OCI-LY7 (cell line): ENCODE measurements around the gene CPNE4. TPM values are rescaled to one million over a fixed set of nuclear protein-coding genes. Genes with fewer than 3 reads are reported as not detected.

Source experiments
- BruUV-seq: library from RNA; stranded (reverse); fragments of 400-500 nt; replicated peaks from 2 replicates; lab custom pipeline; 2021; lab: Mats Ljungman, UMichigan
- CTCF ChIA-PET: fragments of 300-600 bp; sonication (Branson Sonifier 250); formaldehyde crosslinking; loops from one replicate; lab custom pipeline; 2022; ENCODE audit warnings: antibody characterized with exemption; ENCODE audit not compliant: unreplicated experiment; lab: Charles Lee
- POLR2A ChIA-PET: fragments of 300-600 bp; sonication (Branson Sonifier 250); formaldehyde crosslinking; loops from one replicate; lab custom pipeline; 2022; ENCODE audit warnings: antibody characterized with exemption; lab: Charles Lee
- DNase-seq: peaks from one replicate; pipeline ENCODE4 v3.0.0-alpha.2; 2015; ENCODE audit warnings: low spot score
- H2AFZ ChIP-seq: fragments of 200-600 bp; sonication (generic), shearing (Covaris generic); 2 replicates; pipeline ENCODE4 v1.6.1; 2014; ENCODE audit warnings: mild to moderate bottlenecking, antibody characterized with exemption, low read length, moderate library complexity
- H3K27ac ChIP-seq: fragments of 200-600 bp; sonication (generic); 2 replicates; pipeline ENCODE4 v1.5.1; 2014; ENCODE audit warnings: mixed run types, low read depth, mild to moderate bottlenecking, moderate library complexity, low read length, inconsistent platforms; ENCODE audit not compliant: poor library complexity, severe bottlenecking
- H3K36me3 ChIP-seq: fragments of 200-600 bp; sonication (generic); 2 replicates; pipeline ENCODE4 v1.6.1; 2014; ENCODE audit warnings: mild to moderate bottlenecking, antibody characterized with exemption, low read length, moderate library complexity, mixed read lengths; ENCODE audit not compliant: insufficient read depth
- H3K4me1 ChIP-seq: fragments of 200-600 bp; sonication (generic); 2 replicates; pipeline ENCODE4 v1.5.1; 2014; ENCODE audit warnings: mild to moderate bottlenecking, low read length; ENCODE audit not compliant: insufficient read depth, poor library complexity, severe bottlenecking
- H3K4me2 ChIP-seq: fragments of 200-600 bp; sonication (generic); 2 replicates; pipeline ENCODE4 v1.6.1; 2014; ENCODE audit warnings: mild to moderate bottlenecking, low read length
- H3K4me3 ChIP-seq: fragments of 200-600 bp; sonication (generic); 2 replicates; pipeline ENCODE4 v1.5.1; 2014; ENCODE audit warnings: mild to moderate bottlenecking, low read depth, low read length; ENCODE audit not compliant: poor library complexity, severe bottlenecking
- H3K79me2 ChIP-seq: fragments of 200-600 bp; sonication (generic); 2 replicates; pipeline ENCODE4 v1.6.1; 2016; ENCODE audit warnings: low read depth, mild to moderate bottlenecking, low read length, moderate library complexity, mixed read lengths; ENCODE audit not compliant: insufficient read depth
- H3K9me2 ChIP-seq: fragments of 200-600 bp; sonication (generic); 2 replicates; pipeline ENCODE4 v1.6.1; 2016; ENCODE audit warnings: mild to moderate bottlenecking, low read length, mixed read lengths; ENCODE audit not compliant: insufficient read depth
- H3K9me3 ChIP-seq: fragments of 200-600 bp; sonication (generic); 2 replicates; pipeline ENCODE4 v1.6.1; 2014; ENCODE audit warnings: mild to moderate bottlenecking, mixed run types, low read length, mixed read lengths
- H4K20me1 ChIP-seq: fragments of 200-600 bp; sonication (generic); 2 replicates; pipeline ENCODE4 v1.6.1; 2014; ENCODE audit warnings: mild to moderate bottlenecking, antibody characterized with exemption, low read length, moderate library complexity, mixed read lengths; ENCODE audit not compliant: insufficient read depth
- CTCF ChIP-seq: fragments of 200-600 bp; sonication (generic); conservative IDR thresholded peaks from 2 replicates; pipeline ENCODE4 v1.5.1; 2014; ENCODE audit warnings: mild to moderate bottlenecking, antibody characterized with exemption, low read length, moderate library complexity, mixed read lengths
- EZH2phosphoT487 ChIP-seq: fragments of 200-600 bp; sonication (generic); IDR thresholded peaks from 2 replicates; pipeline ENCODE4 v1.6.1; 2018; ENCODE audit warnings: low read depth, borderline replicate concordance, mild to moderate bottlenecking, mixed run types, antibody characterized with exemption, low read length, moderate library complexity, mixed read lengths
- intact Hi-C: fragments of 100-400 bp; cut with micrococcal nuclease; formaldehyde crosslinking; loops from one replicate; pipeline ENCODE4 v1.10.0; 2022; ENCODE audit not compliant: unreplicated experiment
- total RNA-seq, 2 experiments: library from RNA; depleted of rRNA in 1 of 2; stranded (reverse); fragments of >200 nt in 1 of 2; shearing (Covaris generic) in 1 of 2; gene quantifications; 2 replicates each; pipeline ENCODE4 v1.2.3, GENCODE V29; 2014 to 2022

Gene CPNE4
- total RNA-seq, 2 experiments from 2014 or later = not detected

GRCh38 chr3:132042681-132043080 is 7.9 kb upstream of the CPNE4 start:
- Histone ChIP-seq H3K79me2 (no peaks in the 10 kb centered on the region), H3K9me3 (no peaks in the 10 kb centered on the region), H3K4me1 (no peaks in the 10 kb centered on the region), H3K36me3 (no peaks in the 10 kb centered on the region), H4K20me1 (no peaks in the 10 kb centered on the region), H3K9me2 (no peaks in the 10 kb centered on the region), H2AFZ (no peak overlapping the region), H3K4me2 (no peak overlapping the region), H3K4me3 (no peak overlapping the region), H3K27ac (no peak overlapping the region)
- DNase-seq = no peak
- TF ChIP-seq EZH2phosphoT487 (no peak), CTCF (no peak)
- ChIA-PET POLR2A (no interaction called here), CTCF (no interaction called here)
- intact Hi-C loops = no loop called here
- no TSS peak for BruUV-seq

- Histone ChIP-seq H3K9me2 (no peaks in the 10 kb centered on the region), H2AFZ (no peak overlapping the region), H3K4me3 (no peak overlapping the region), H3K9me3 (no peaks in the 10 kb centered on the region), H3K27ac (no peak overlapping the region), H4K20me1 (no peaks in the 10 kb centered on the region), H3K4me2 (no peak overlapping the region), H3K4me1 (no peaks in the 10 kb centered on the region), H3K36me3 (no peaks in the 10 kb centered on the region), H3K79me2 (no peaks in the 10 kb centered on the region)
- CTCF ChIA-PET = no interaction called here
- intact Hi-C loops = loop anchor here (1.0 to 5.0 kb wide), 2 partner anchors 144 to 361 kb away; no protein-coding TSS in a partner anchor
- DNase-seq = peak; percentile 20
- TF ChIP-seq CTCF = peak; percentile 79
- no peak for TF ChIP-seq EZH2phosphoT487
- POLR2A ChIA-PET = interaction anchor here (0.6 kb wide), 1 partner anchor 1308 kb away, joined by 4 read pairs; no protein-coding TSS in a partner anchor
- BruUV-seq = no TSS peak
Observed at GRCh38 chr3:132038198-132038825, 3.5 kb upstream of the CPNE4 start.

GRCh38 chr3:132037581-132037980 is 2.8 kb upstream of the CPNE4 start:
- Histone ChIP-seq H3K36me3 (no peaks in the 10 kb centered on the region), H3K4me3 (no peak overlapping the region), H3K79me2 (no peaks in the 10 kb centered on the region), H3K9me3 (no peaks in the 10 kb centered on the region), H4K20me1 (no peaks in the 10 kb centered on the region), H2AFZ (no peak overlapping the region), H3K4me2 (no peak overlapping the region), H3K9me2 (no peaks in the 10 kb centered on the region), H3K4me1 (no peaks in the 10 kb centered on the region), H3K27ac (no peak overlapping the region)
- DNase-seq = no peak
- ChIA-PET POLR2A (no interaction called here), CTCF (no interaction called here)
- TF ChIP-seq EZH2phosphoT487 (no peak), CTCF (no peak)
- BruUV-seq = no TSS peak
- intact Hi-C loops = loop anchor here (5.0 kb wide), 1 partner anchor 145 kb away; no protein-coding TSS in a partner anchor
